Measurements from ENCODE around the gene SPG21.

Gene SPG21

DNA sequence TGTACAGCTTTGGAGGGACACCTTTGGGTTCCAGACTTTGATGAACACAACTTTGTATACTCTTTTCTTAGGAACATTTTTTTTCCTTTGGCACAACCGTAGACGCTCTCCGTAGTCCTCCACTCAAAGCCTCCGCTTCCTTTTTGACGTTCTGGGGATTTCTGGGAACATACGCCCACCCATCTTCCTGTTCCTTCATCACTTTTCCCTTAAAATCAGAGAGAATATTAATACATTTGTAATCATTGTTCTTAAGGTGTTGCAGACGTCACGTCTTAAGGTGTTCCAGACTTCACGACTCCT is 405 bp upstream of the SPG21 start:
- no peak for FAIRE-seq

DNA sequence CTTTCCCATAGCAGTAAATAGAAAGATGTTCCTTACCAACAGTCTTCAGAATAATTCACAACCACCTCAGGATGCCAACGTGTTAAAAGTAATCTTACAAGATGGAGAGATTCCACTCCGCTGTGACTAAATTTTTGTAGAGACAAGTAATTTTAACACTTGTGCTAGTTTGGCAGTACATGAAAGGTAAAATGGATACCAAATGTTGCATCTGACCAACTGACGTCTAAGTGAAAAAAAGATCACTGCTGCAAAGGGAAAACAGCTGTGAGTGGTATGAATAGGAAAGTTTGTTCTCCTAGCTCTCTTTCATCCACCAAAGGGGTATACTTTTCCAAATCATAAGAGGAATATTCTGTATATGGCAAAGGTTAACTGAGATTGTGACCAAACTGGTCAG is 2.6 kb downstream of the SPG21 start:
- no peak for FAIRE-seq

DNA sequence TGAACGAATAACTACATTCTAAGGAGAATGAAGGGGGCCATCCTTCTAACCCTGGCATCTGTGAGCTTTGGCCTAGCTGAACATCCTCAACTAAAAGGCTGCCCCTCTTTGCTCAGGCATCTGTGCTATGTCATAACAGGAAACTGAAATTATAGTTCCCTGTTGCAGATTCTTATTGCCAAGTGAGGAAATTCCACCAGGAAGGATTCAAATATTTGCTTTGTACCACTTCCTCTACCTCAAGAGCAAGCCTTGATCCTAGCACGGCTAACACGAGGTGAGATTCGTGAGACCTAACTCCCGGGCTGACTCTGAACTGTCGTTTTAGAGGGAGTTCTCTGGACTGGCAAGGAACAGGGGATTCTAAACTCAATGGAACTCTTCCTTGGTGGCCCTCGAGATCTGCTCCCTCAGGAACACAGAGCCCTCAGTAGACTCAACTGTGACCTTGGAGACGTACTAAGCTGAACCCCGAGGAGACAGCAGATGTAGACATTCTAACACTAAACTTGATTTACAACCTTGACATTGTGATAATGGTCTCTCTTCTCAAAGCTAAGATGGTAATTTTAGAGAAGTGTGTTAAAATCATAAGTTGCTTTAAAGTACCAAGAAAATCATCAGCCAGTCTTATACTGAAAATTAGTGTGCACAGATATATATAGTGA is 4.2 kb downstream of the SPG21 start:
- FAIRE-seq, result no peak

DNA sequence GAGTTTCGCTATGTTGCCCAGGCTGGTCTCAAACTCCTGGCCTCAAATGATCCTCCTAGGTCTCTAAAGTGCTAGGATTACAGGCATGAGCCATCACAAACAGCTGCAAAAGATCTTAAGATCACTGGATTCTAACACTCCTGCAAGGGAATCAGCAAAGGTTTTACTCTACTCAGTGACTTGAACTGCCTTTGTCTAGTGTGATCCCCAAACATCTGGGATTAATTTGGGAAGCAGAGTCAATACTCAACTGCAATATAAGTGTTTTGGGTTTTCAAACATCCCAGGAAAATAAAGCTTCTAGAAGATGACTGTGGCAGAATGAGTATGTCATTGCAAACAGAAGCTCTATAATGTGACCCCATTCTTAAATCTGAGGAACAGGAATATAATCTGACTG is 7.2 kb downstream of the SPG21 start:
- FAIRE-seq, result no peak

DNA sequence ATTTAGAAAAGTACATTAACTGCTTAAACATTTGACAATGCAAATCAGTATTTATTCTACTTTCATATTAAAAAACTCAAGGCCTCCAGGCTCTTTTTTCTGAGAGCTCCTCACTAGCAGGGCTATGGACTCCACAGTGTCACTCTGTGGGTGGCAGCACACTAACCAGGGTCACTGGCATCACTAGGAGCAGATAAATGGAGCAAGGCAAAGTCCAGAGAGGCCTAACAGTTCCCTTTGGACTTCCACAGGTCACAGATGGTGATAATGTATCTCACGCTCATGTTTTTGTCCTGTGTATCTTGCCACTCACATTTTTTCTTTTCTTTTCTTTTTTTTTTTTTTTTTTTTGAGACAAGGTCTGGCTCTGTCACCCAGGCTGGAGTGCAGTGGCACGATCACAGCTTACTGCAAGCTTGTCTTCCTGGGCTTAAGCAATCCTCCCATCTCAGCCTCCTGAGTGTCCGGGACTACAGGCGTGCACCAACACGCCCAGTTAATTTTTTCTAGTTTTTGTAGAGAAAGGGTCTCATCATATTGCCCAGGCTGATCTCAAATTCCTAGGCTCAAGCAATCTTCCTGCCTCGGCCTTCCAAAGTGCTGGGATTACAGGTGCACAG is 7.8 kb downstream of the SPG21 start:
- FAIRE-seq, result no peak

DNA sequence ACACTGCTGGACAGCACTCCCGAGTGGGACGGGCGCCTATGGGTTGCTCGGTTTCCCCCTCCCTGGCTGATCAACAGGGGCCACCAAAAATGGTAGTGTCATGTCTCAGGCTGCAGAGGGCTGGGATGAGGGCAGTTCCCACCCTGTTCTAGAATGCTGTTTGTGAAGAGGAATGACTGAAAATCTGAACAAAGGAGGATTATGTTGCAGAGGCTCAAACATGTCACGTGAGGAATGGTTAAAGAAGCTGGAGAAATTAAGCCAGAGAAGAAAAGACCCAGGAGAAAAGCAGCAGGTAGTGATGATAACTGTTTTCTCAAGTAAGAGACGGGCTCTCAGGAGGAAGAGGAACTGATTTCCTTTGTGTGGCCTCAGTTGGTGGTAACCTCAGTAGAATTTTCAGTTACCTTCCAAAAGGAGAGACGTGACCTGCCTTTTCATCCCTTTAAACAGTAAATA is 10.4 kb downstream of the SPG21 start:
- FAIRE-seq, result no peak

DNA sequence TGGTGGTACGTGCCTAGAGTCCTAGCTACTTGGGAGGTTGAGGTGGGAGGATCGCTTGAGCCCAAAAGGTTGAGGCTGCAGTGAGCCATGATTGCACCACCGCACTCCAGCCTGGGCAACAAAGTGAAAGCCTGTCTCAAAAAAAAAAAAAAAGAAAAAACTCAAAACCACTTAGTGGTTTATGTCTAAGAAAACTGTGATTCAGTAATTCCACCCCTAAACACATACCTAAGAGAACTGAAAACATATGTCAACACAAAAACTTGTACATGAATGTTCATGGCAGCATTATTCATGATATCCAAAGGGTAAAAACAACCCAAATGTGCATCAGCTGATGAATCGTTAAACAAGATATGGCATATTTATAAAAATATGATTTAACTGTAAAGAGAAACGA is 14.3 kb downstream of the SPG21 start:
- FAIRE-seq, result no peak

DNA sequence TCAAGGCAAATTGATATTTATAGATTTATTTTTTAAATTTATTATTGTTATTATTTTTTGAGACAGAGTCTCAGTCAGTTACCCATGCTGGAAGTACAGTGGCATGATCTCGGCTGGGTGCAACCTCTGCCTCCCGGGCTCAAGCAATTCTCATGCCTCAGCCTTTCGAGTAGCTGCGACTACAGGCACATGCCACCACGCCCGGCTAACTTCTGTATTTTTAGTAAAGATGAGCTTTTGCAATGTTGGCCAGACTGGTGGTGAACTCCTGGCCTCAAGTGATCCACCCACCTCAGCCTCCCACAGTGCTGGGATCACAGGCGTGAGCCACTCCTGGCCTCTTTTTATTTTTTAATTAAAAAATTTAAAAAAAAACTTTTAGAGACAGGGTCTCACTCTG is 19.0 kb downstream of the SPG21 start:
- FAIRE-seq, result no peak

DNA sequence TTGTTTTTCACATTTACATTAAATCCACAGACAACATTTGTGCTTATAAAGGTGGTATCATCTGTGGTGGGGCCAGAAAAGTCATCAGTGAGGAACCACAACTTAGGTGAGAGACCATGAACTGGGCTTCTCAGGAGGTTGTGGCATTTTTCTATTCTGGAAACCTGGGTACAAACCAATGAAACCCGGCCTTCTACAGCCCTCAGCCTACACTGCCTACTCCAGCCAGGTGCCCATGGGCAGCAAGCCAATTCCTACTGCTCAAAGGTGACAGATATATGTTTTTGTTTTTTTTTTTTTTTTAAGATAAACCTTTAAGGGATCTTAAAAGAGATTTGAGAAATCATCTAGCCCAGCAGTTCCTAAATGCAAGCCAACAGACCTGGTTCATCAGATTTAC is 20.3 kb downstream of the SPG21 start:
- FAIRE-seq, result no peak

DNA sequence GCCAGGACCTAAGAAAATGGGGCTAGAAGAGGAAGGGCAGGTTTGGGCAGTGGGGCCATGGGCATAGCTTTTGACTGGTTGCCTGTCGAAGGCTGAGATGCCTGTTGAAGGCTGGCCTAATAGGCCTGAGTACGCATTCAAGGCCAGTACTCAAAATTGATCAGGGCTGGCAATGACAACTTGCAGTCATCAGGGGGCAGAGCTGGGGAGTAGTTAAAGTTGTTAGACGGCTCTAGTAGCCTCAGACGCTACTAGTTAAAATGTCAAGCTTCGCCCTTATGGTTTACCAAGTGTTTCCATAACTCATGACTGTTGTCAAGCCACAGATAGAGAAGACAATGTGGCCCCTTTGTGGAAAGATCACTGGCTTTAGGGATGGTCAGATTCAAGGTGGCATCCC is 28.7 kb downstream of the SPG21 start:
- no peak for FAIRE-seq

DNA sequence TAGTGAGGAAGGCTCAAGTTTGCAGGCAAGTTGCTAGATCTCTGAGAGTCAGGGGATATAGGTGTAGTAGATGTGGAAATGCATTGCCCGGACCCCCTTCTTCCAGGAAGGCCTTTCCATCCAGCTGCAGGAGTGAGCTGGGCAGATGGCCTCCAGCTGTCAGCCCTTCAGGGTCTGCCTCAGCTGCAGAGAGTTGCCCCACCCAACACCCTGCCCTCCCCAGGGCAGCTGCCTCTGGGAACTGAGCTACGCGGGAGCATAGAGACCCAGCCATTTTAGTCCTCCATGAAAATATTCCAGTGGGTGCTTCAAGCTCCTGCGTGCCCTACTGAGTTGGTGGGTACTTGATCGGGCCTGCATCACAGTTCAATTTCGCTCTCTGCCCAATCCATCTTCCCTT is 29.6 kb downstream of the SPG21 start:
- no peak for FAIRE-seq

DNA sequence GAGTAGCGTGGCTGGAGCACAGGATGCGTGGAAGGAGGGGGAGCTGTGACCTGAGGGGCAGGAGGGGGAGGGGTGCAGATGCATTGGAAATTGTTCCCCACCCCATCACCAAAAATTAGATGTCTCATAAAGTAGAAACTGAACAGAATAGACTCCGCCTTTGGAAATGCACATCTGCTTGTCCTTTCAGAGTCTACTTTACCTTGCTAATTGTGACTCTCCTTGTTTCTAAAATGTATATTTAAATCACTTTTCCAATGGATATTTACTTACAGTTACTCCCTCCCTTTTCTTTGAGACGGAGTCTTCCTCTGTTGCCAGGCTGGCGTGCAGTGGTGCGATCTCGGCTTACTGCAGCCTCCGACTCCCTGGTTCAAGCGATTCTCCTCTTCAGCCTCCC is 30.6 kb downstream of the SPG21 start:
- no peak for FAIRE-seq

DNA sequence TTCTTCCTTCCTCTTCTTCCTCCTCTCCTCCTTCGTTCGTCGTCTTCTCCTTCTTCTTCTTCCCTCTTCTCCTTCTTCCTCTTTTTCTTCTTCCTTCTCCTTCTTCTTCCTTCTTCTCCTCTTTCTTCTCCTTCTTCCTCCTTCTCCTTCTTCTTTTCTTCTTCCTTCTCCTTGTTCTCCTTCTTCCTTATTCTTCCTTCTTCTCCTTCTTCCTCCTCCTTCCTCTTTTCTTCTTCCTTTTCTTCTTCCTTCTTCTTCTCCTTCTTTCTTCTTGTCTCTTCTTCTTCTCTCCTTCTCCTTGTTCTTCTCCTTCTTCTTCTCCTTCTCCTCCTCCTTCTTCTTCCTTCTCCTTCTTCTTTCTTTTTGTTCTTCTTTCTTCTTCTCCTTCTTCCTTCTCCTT is 35.3 kb downstream of the SPG21 start:
- FAIRE-seq, result no peak

DNA sequence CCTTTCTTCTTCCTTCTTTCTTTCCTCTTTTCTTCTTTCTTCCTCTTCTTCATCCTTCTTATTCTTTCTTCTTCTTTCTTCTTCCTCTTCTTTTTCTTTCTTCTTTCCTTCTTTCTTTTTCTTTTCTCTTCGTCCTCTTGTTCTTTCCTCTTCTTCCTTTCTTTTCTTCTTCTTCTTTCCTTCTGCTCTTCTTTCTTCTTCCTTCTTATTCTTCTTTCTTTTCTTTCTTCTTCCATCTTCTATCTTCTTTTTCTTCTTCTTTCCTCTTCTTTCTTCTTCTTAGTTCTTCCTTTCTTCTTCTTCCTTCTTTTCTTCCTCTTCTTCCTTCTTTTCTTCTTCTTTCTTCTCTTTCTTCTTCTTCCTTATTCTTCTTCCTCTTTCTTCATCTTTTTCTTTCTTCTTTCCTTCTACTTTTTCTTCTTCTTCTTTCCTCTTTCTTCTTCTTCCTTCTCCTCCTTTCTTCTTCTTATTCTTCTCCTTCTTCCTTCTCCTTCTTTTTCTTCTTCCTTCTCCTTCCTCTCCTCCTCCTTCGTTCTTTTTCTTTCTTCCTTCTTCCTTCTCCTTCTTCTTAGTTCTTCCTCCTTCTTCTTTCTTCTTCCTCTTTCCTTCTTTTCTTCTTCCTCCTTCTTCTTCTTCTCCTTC is 37.8 kb downstream of the SPG21 start:
- no peak for FAIRE-seq

DNA sequence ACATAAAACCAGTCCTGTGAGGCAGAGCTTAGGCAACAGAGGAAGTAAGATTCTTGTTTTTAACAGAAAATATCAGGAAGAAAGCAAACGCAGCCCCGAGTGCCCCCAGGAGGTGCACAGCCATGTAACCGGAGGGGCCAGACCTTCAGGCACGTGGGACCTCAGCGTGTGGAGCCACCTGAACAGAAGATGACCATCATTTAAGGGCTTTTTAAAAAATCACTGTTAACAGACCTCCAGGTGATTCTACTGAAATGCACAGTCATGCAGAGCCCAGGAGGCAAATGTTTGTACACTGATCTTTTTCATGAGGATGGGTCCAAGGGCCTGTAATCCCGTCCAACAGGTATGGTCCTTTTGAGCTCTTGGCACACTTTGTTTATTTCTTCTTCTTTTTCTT is 38.8 kb downstream of the SPG21 start:
- FAIRE-seq, result no peak

DNA sequence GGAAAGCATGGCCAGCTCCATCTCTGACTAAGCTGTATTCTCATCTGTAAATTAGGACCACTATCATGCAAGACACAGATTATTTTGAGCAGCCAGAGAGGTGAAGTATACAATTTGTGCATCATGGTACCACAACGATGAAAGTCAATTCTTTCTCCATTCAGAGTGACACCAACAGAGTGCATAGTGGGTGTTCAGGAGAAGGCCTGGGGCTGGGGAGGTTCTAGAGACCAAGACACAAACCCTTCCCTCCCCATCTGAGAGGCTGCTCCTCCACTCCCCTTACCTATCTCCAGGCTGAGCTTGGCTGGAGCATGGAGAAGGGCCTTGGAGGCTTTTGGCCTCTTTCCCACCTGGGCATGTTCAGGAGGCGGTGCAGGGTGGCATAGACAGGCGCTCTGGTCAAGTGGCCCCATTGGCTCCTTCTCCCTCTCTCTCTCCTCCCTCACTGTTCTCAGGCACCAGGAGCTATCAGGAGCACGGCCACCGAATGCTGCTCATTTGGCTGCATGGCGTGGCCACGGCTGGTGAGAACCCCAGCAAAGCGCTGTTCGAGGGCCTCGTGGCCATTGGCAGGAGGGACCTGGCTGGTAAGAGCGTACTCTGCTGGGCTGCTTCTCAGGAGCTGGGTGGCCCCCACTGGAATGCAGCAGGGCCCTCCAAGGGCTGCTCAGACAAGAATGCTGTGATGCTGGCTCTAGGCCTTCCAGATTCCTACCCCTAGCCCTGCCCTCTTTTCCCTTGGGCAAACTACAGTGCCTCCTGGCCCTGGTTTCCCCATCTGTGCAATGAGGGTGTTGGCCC is 40.1 kb downstream of the SPG21 start:
- FAIRE-seq, result no peak

DNA sequence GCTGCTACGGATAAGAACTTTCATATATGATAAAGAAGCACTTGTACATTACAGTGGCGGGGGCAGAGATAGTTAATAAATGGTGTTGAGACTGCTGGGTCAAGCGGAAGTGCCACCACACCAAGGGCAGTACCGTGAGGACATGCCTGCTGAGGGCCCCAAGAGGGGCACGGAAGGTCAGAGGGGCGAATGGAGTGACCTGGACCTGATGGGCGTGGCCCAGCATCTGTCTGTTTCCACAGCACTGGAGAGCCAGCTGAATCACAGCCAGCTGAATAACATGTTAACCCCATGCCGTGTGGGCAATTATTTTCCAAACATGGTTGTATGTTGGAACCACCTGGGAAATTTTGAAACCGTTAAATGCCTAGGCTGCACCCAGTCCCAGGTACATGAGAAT is 40.8 kb downstream of the SPG21 start:
- FAIRE-seq, result no peak

DNA sequence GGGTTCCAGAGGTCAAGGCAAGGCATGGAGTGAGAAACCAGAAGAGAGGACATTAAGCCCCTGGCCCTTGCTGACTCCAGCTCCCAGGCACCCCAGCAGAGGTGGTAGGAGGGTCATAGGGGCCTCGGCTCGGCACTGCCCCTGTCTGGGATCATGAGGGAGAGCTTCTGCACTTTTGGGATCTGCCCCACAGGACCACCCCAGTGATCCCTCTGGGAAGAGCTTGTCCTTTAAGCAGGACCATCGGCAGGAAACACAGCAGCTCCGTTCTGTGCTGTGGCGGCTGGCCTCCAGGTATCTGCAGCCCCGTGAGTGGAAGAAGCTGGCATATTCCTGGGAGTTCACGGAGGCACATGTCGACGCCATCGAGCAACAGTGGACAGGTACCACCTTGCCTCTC is 42.5 kb downstream of the SPG21 start:
- FAIRE-seq, result no peak

DNA sequence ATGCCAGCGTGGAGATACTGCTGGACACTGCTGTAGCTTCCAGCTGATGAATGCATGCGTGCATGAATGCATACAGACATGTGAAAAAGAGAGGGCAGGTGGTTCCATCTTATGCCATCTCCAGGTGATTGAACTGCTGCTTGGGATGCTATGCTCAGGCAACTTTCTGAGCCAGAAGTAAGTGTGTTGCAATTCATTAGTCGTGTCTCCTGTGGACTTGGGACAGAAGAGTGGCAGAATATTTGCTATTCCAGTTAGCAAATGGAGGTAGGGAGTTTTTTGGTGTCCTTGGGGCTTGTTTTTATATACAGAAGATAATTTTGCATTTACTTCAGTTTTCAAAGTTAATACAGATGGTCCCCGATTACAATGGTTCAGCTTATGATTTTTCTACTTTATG is 44.8 kb downstream of the SPG21 start:
- FAIRE-seq, result no peak

DNA sequence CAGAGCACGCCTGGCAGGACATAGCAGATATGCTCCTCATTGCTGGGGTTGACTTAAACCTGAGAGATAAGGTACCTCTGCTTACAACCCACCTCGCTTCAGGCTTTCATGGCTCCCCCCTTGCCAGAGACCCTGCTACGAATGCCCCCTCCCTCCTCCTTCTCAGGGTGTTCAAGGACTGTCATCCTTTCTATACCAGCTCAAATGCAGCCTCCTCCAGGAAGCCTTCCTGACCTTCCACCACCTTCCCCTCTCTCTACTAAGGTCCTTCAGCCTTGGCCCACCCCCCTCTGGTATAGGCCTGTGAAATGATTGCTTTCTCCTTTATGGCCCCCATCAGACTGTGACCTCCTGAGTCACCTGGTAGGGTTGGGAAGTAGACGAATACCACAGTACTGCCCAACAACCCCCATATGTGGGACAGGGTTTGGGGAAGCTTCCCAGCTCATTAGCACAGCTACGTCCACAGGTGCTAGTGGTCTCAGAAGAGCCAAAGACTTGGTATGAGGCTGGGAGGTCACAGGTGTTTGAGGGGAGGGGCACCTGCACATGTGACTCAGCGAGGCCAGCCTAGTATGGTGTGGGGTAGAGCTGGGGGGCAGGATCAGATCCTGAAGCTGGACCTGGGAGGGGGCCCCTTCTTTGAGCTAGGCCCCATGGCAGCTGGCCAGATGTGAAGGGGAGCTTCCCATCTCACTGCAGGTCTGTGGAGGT is 46.0 kb downstream of the SPG21 start:
- FAIRE-seq, result no peak

DNA sequence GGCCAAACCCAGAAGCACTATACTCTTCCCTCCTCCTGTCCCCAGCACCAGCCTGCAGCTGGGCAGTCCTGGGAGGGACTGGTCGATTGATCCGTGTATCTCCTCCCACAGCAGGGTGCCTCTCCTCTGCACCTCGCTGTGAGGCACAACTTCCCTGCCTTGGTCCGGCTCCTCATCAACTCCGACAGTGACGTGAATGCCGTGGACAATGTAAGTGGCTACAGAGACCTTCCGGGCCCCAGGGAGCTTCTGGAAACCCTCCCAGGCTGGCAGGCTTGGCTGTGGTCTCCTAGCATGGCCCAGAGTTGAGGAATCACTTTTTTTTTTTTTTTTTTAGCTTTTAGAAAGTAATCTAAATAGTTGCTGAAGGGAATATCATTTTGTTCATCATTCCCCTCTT is 47.4 kb downstream of the SPG21 start:
- no peak for FAIRE-seq

DNA sequence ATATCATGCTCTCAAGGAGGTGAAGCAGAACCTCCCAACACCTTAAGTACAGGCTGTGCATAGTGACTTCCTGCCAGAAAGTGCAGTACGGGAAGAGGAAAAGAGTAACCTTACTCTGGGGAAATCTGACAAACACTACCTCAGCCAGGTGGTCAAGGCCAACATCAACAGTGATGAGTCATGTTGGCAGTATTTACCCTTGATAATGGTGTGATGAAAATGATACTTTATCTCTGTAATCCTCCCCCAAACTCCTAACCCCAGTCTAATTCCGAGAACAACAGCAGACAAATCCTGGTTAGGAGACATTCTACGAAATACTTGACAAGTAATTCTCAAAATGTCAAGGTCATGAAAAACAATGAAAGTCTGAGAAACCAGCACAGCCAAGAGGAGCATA is 51.5 kb downstream of the SPG21 start:
- no peak for FAIRE-seq

DNA sequence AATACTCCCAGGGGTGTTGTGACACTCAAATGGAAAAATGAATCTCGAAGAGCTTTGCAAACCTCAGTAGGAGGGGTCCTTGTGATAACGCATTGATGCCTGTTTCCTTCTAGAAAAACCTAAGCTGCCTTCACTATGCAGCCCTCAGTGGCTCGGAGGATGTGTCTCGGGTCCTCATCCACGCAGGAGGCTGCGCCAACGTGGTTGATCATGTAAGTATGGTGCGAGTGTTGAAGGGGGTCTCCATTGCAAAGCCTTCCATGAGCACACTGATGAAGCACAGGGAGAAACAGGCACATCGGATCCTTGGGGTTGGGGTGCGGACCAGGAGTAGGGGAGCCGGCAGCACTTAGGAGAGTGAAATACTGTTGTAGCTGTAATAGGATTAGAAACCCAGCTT is 55.7 kb downstream of the SPG21 start:
- no peak for FAIRE-seq

Data from islet of Langerhans (tissue), 1 donor.